GM19025 (cell line): ENCODE results near the gene KLHL26.

Source experiments
- ATAC-seq: cut with Tn5 transposase; IDR thresholded peaks from one replicate; pipeline ENCODE4 v1.9.1; 2021; ENCODE audit warnings: mild to moderate bottlenecking, low read depth, moderate library complexity; ENCODE audit not compliant: unreplicated experiment

The KLHL26 gene

DNA sequence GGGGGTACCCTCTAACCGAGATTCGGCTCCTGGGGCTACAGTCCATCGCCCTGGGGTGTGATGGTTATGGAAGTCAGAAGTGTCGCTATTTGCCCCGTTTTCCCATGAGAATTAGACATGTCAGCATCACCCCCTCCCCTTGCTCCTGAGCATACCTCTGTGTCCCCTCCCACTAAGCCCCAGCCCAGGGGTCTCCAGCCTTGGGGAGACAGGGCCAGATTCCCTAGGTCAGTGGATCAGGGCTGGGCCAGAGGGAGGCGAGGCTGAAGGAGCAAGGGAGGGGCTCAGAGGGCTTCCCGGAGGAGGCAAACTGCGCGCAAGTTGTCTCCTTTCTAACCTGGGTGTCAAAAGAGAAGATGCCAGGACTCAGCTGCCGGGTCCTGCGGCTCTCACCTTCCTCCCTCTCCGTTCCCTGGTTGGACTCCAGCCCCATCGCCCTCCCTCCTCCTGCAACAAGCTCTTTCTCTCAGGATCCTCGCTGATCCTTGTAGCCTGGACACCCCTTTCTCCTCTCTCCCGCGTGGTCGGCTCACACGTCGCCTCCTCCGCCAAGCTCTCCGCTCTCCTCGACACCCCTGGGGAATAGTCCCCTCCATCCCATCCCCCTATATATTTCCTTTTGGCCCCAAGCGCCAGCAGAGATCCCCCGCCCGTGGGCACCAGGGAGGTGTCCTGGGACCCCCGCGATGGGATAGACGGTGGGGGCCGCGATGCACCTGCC lies 24.6 kb upstream of the KLHL26 start:
- ATAC-seq: no peak

DNA sequence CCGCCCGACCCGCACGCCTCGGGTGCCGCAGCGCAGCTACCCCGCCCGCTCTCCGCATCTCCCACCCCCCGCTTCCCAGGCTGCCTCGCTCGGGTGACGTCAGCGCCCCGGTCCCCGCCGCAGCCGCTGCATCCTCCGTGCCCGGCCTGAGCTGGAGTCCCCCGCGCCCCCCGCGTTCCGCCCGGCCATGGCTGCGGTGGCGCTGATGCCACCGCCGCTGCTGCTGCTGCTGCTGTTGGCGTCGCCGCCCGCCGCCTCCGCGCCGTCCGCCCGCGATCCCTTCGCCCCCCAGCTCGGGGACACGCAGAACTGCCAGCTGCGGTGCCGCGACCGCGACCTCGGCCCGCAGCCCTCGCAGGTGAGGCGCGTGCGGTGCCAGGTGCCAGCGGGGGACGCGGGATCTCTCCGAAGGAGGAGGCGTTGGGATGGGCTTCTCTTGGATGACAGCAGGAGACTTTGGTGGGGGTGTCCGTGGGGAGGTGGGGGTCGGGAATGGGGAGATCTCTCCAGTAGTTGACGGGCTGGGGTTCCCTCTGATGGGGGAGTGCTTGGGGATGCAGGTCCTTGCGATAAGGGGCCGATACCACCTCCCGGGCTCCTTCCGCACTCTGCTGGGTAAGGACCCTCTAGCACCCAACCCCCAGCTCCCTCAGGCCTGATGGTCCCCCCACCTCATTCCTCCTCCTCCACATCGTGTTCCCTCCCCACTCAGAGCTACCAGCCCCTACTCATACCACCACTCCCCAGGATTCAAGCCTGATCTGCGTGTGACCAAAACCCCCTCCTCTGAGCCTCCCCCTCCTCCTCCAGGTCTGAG lies 23.8 kb upstream of the KLHL26 start, which contains the start of gene TMEM59L:
TMEM59L (plus strand) TSS at position 99 of the 817 bp plus-strand sequence; CDS start at position 188, 89 bp downstream.
- no peak for ATAC-seq

GRCh38 chr19:18613589-18614234 lies 23.1 kb upstream of the KLHL26 start:
- no peak for ATAC-seq

DNA sequence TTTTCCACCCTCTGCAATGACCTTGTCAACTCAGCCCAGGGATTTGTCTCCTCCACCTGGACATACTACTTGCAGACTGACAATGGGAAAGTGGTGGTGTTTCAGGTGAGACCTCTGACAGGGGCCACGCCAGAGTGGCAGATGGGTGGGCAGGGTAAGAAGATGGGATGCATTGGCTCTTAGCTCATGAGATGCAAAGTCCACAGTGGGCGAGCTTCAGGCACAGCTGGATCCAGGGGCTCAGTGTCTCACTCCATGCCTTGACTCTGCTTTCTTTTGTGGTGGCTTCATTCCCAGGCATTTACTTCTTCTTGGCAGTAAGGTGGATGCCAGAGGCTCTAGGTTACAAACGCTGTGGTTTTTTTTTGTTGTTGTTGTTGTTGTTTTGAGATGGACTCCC lies 20.8 kb upstream of the KLHL26 start:
- ATAC-seq: no peak

GRCh38 chr19:18617562-18617961 lies 19.3 kb upstream of the KLHL26 start:
- no peak for ATAC-seq

GRCh38 chr19:18618236-18618635 lies 18.6 kb upstream of the KLHL26 start:
- ATAC-seq: no peak

GRCh38 chr19:18620311-18620710 lies 16.5 kb upstream of the KLHL26 start:
- no peak for ATAC-seq

GRCh38 chr19:18620902-18621301 lies 15.9 kb upstream of the KLHL26 start:
- no peak for ATAC-seq

DNA sequence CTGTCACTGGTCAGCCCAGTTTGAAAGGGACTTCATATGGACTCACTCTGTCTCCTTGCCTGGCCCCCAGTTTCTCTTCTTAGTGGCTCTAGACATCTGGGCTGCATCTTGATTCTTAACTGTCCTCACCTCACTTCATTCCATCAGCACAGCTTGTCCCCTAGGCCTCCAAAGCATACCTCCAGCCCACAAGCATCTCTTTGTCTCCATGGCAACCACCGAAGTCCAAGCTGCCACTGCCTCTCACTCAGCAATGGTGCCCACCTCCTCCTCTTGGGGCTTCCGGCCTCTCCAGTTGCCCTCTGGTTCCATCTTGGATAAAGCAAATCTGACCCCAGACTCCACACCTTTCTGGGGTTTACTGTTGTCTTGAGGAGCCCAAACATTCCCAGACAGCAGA lies 9.9 kb upstream of the KLHL26 start:
- no peak for ATAC-seq

DNA sequence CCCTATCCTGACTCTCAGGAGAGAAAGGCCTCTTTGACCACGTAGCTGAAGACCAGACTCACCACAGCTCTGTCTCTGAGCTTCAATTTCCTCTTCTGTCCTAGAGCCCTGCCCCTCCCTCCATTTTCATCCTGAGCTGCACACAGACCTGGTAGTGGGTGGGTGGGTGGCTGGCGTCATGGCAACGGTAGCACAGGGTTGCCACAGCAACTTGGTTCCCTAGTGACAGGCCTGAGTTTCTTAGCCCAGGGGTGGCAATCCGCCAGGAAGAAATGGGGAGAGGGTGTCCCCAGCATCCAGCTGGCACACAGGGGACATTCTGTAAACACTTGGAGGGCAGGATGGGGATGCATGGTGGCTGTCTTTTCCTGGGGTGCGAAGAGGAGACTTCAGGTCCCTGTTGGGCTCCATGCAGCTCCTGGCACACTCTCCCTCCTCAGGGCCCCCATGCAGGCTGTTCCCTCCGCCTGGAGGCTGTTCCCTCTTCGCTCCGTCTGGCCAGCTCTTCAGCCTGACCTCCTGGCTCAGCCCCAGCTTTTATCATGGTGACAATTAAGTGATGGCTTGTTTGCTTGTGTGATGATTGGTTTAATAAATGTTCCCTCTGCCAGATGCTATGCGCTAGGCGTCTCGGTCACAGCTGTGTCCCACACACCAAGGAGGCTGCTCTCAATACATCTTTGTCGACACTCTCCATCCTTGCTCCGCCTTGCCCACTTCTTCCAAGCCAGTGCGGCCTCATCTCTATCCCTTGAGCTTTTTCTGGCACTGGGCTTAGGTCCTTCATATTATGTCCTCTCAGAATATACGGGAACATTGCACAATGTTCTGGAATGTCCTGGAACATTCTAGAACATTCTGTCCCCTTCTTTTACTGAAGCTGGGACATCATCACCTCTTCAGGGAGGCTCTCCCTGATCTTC lies 7.4 kb upstream of the KLHL26 start:
- ATAC-seq: no peak

- ATAC-seq: no peak
Observed at GRCh38 chr19:18633321-18633720, 3.5 kb upstream of the KLHL26 start.

- no peak for ATAC-seq
Observed at GRCh38 chr19:18634612-18635297, 2.1 kb upstream of the KLHL26 start.

GRCh38 chr19:18635831-18636182 lies 1.0 kb upstream of the KLHL26 start:
- ATAC-seq: no peak

GRCh38 chr19:18636183-18636968 lies 452 bp upstream of the KLHL26 start:
- peak; percentile 81 for ATAC-seq

GRCh38 chr19:18637673-18638630 lies 1.1 kb downstream of the KLHL26 start:
- no peak for ATAC-seq

GRCh38 chr19:18639706-18640243 lies 2.9 kb downstream of the KLHL26 start:
- no peak for ATAC-seq

DNA sequence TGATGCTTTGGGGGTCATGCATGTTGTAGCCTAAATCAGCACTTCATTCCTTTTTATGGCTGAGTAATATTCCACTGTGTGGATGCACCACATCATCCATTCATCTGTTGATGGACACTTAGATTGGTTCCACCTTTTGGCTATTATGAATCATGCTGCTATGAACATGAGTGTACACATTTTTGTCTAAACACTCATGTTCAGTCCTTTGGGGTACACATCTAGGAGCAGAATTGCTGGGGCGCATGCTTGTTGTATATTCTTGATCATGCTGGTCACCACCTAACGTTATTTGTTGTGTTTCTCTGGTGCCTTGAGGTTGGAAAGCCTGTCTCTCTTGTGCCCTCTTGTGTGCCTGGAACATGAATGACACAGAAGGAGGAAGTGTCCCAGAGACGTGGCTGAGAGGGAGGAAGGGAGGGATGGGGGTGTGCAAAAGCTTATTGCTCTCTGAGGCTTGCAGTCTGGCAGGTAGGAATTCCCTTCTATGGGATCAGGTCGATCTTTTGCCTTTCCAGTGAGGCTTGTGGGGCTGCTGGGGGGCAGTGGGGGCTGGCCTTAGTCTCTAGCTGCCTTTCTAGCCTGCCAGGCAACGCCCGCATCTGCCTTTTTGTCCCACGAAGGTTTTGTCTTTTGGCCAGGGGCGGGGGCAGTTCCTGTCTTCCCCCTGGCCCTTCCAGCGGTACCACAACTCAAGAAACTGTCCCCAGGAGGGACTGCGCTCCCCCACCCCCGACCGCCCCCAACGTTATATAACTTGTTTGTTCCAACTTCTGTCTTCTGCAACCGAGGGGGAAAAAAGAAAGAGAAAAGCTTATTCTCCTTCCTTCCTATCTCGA lies 7.6 kb downstream of the KLHL26 start:
- ATAC-seq: no peak
